Adrenal gland (tissue), 12 donors: Measurements from ENCODE around the gene AASDH. TPM values are rescaled to one million over a fixed set of nuclear protein-coding genes. Genes with fewer than 3 reads are reported as not detected.
A peak's percentile ranks its signal among the peaks of the same experiment; 100 is the strongest.

Source experiments
- DNase-seq, 7 donors: peaks; one replicate each; pipeline ENCODE4 v3.0.0-alpha.2; 2019 to 2020
- H3K27ac ChIP-seq, 5 donors: fragments of 200-600 bp; sonication (generic) in 4 of 5; 1 replicate in 3 of 5; 2 replicates in 2 of 5; pipeline versions ENCODE4 v1.5.1 to v1.8.0; 2016 to 2020; ENCODE audit warnings: mild to moderate bottlenecking in 1 of 5
- H3K27me3 ChIP-seq: fragments of 200-600 bp; 2 replicates; pipeline ENCODE4 v1.8.0; 2021
- H3K36me3 ChIP-seq, 2 donors: fragments of 200-600 bp; replicated peaks in 1 of 2; 1 replicate in 1 of 2; 2 replicates in 1 of 2; pipeline versions ENCODE4 v1.5.1 to v1.8.0; 2018 to 2022
- H3K4me1 ChIP-seq, 2 donors: fragments of 200-600 bp; replicated peaks in 1 of 2; 1 replicate in 1 of 2; 2 replicates in 1 of 2; pipeline versions ENCODE4 v1.5.1 to v1.8.0; 2018 to 2021
- H3K4me3 ChIP-seq, 4 donors: fragments of 200-600 bp; sonication (generic) in 3 of 4; one replicate each; pipeline ENCODE4 v1.5.1; 2016 to 2018
- H3K9me3 ChIP-seq, 3 donors: fragments of 200-600 bp; sonication (generic) in 1 of 3; replicated peaks in 1 of 3; 1 replicate in 2 of 3; 2 replicates in 1 of 3; pipeline versions ENCODE4 v1.5.1 to v1.8.0; 2016 to 2021
- POLR2A ChIP-seq, 2 donors: fragments of 450-650 bp; IDR thresholded peaks; one replicate each; pipeline ENCODE4 v1.6.1; 2017; ENCODE audit warnings: antibody characterized with exemption in 2 of 2, mild to moderate bottlenecking in 2 of 2, moderate library complexity in 1 of 2
- WGBS, 4 donors: extraction: QIAGEN DNeasy Blood & Tissue Kit in 2 of 4; methylation state at CpG; one replicate each; pipeline versions ENCODE4 v1.1.5 to v1.1.7; 2013 to 2017; 5-methylcytosine and 5-hydroxymethylcytosine counted together
- intact Hi-C, 2 donors: fragments of 100-400 bp; cut with DNase I; formaldehyde crosslinking; loops; one replicate each; pipeline versions ENCODE4 v1.14.1 to v1.15.0; 2022 to 2023
- polyA plus RNA-seq, 3 donors: library from polyadenylated mRNA; stranded (reverse); fragments of 200-250 nt in 2 of 3; fragments of 350-450 nt in 1 of 3; fragmentation: Illumina TruSeq in 1 of 3; extraction: RNeasy Lipid Tissue Mini Kit (QIAGEN cat#74804) in 1 of 3; gene quantifications; one replicate each; pipeline ENCODE4 v1.2.3, GENCODE V29; 2013 to 2014
- total RNA-seq, 9 donors: library from RNA; depleted of rRNA in 4 of 9; stranded (reverse); fragments of >200 nt in 4 of 9; fragments of 120-200 nt in 1 of 9; fragmentation: NEBNext Ultra II Directional in 1 of 9; extraction: Animal tissue kit (Norgen Biotek cat#: 25700) in 1 of 9; gene quantifications; one replicate each; pipeline versions ENCODE4 v1.1.0 to v1.2.4, GENCODE V29; 2013 to 2023
- TF ChIP-seq, protein P1 (sequence below), 6 experiments: fragments of 450-650 bp in 4 of 6; fragments of 200-600 bp in 2 of 6; sonication (generic) in 1 of 6; IDR thresholded peaks; 1 replicate in 5 of 6; 2 replicates in 1 of 6; pipeline versions ENCODE4 v1.5.1 to v1.8.0; 2016 to 2021; ENCODE audit warnings: antibody characterized with exemption in 6 of 6, mild to moderate bottlenecking in 2 of 6, moderate library complexity in 1 of 6
- donor health status: healthy with polysubstance abuse.
- donor health status: Bipolar disorder and iron deficiency.
- donor health status: DM: yes; HTN: yes; CAD: no.
- donor health status: DM: no; HTN: no; CAD: no.
- donor health status: DM: no; HTN: no; CAD: no.
- donor health status: DM: yes; HTN: yes; CAD: no.

The AASDH gene
- total and polyA plus RNA-seq, 12 donors, result 2.5 to 22.2 (median 13.6) TPM

DNA sequence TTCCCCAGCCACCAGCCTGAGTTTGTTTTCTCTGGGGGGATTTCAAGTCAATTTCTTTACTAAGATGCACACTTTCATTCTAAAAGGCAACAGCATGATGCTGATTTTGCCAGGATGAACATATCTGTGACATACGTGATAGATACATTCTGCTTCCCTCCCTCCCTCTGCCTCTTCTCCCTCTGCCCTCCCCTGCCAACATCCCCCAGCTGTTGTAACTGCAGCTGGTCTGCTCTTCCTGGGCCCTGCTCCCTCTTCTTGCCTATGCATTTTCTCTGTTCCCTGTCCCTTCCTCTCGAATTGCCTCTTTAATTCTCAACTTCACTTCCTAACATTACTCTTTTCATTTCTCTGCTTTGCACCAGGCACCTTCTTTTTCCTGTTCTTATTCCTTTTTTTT, 83.4 kb downstream of the AASDH start:
- intact Hi-C loops, result loop anchor here (5.0 kb wide), 1 partner anchor 357 kb away; the partner anchor contains the start of gene CEP135 (in 2 of the 2)
- no peak overlapping the region for H3K4me3 ChIP-seq
- H3K4me1 ChIP-seq, result no peaks in the 10 kb centered on the region
- DNase-seq, result no peak
- H3K9me3 ChIP-seq, result no peaks in the 10 kb centered on the region
- WGBS, 4 donors, result 56 to 83% (median 70%) methylated on average over 2 of the region's 2 CpGs
- H3K36me3 ChIP-seq, result no peaks in the 10 kb centered on the region
- H3K27ac ChIP-seq, result no peak overlapping the region
- no peaks in the 10 kb centered on the region for H3K27me3 ChIP-seq
- TF ChIP-seq, protein P1, sequence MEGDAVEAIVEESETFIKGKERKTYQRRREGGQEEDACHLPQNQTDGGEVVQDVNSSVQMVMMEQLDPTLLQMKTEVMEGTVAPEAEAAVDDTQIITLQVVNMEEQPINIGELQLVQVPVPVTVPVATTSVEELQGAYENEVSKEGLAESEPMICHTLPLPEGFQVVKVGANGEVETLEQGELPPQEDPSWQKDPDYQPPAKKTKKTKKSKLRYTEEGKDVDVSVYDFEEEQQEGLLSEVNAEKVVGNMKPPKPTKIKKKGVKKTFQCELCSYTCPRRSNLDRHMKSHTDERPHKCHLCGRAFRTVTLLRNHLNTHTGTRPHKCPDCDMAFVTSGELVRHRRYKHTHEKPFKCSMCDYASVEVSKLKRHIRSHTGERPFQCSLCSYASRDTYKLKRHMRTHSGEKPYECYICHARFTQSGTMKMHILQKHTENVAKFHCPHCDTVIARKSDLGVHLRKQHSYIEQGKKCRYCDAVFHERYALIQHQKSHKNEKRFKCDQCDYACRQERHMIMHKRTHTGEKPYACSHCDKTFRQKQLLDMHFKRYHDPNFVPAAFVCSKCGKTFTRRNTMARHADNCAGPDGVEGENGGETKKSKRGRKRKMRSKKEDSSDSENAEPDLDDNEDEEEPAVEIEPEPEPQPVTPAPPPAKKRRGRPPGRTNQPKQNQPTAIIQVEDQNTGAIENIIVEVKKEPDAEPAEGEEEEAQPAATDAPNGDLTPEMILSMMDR (IDR thresholded peaks at IDR 0.05), result no peak
- TF ChIP-seq POLR2A (IDR thresholded peaks at IDR 0.05), result no peak

DNA sequence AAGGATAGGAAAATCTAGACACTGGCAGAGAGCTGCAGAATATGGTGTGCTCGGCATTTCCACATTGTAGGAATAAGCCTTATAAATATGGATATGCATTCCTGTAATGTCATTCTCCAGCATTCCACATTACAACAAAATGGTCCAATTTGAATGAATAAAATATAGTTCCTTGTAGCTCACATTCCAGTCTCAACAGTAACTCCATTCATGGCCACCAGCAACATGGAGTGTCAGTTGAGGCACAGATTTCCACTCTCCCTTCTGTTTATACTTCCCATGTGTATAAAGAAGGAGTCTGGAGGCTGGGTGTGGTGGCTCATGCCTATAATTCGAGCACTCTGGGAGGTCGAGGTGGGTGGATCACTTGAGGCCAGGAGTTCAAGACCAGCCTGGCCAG, 84.5 kb downstream of the AASDH start:
- Histone ChIP-seq H3K4me3 (no peak overlapping the region), H3K27ac (no peak overlapping the region), H3K4me1 (no peaks in the 10 kb centered on the region), H3K36me3 (no peaks in the 10 kb centered on the region), H3K9me3 (no peaks in the 10 kb centered on the region), H3K27me3 (no peaks in the 10 kb centered on the region)
- TF ChIP-seq, protein P1 (IDR thresholded peaks at IDR 0.05), result no peak
- TF ChIP-seq POLR2A (IDR thresholded peaks at IDR 0.05), result no peak
- no peak for DNase-seq
- WGBS, 4 donors, result 39 to 93% (median 57%) methylated on average over 1 to 3 of the region's 3 CpGs
- intact Hi-C loops, result loop anchor here (5.0 kb wide), 1 partner anchor 355 kb away; the partner anchor contains the start of gene CEP135 (in 2 of the 2)

DNA sequence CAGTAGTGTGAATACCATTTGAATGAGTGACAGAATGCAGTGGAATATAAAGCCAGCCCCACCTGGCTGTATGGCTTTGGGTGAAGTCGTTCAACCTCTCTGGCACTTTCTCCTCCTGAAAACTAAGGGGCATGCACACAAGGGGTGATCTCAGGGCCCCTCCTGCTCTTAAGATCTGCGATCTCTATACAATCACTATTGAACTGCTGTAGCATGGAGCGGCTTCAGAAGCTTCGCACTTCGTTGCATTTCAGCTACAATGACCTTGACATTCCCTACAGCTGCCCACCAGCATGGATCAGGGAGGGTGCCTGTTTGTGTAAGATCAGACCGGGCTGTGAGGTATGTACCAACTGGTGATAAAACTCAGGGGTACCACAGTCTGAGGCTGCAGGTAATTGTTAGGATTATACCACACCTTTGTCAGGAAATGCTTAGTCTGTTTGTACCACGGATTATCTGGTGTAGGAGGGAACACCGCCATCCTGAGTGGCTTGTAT, 85.2 kb downstream of the AASDH start:
- no peak overlapping the region for H3K4me3 ChIP-seq
- 41 to 57% (median 48%) methylated on average over 8 of the region's 8 CpGs for WGBS, 4 donors
- no peak for DNase-seq
- intact Hi-C loops, result loop anchor here (5.0 kb wide), 1 partner anchor 355 kb away; the partner anchor contains the start of gene CEP135 (in 2 of the 2)
- no peaks in the 10 kb centered on the region for H3K9me3 ChIP-seq
- no peaks in the 10 kb centered on the region for H3K27me3 ChIP-seq
- no peak for TF ChIP-seq POLR2A (IDR thresholded peaks at IDR 0.05)
- TF ChIP-seq, protein P1 (IDR thresholded peaks at IDR 0.05), result no peak
- H3K27ac ChIP-seq, result no peak overlapping the region
- H3K4me1 ChIP-seq, result no peaks in the 10 kb centered on the region
- no peaks in the 10 kb centered on the region for H3K36me3 ChIP-seq

DNA sequence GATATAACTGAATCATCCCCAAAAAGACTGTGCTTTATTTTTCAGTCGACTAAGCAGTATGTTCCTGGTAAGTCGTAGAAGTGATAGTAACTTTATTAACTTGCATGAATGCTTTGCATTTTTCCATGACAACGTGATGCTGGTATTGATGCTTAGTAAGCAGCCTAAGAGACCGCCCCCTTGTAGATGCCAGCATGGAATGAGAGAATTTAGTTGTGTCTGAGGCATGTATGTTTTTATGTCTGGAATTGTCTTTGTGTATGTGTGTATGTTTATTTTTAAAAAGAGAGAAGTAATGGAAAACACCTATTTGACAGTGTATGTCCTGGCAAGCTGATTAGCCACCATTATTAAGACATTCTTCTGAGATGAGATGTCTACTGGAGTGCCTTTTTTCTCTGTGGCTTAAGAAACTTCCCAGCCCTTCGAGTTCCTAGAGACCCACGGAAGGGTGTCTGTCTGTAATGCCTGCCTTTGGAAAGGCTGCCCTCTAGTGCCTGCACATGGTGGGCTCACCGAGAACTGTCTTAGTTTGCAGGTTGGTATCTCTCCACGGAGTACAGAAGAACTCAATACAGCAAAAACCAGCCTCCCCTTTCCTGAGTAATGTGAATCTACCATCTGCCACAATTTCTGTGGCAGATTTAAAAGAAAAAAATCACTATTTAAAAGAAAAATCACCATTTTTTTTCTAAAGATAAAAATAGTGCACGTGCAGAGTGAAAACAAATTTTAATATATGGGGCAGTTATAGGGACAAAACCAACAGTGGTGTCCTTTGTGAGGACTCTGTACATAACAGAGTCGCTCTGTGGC, 85.9 kb downstream of the AASDH start:
- DNase-seq, result peak; percentile 73 to 94 (median 78)
- Histone ChIP-seq H3K4me3 (no peak overlapping the region), H3K9me3 (no peaks in the 10 kb centered on the region), H3K4me1 (no peaks in the 10 kb centered on the region), H3K27ac (no peak overlapping the region), H3K27me3 (no peaks in the 10 kb centered on the region), H3K36me3 (no peaks in the 10 kb centered on the region)
- no peak for TF ChIP-seq POLR2A (IDR thresholded peaks at IDR 0.05)
- TF ChIP-seq, protein P1 (IDR thresholded peaks at IDR 0.05), result peak; percentile 73 to 89 (median 82)
- WGBS, 4 donors, result 28 to 31% (median 29%) methylated on average over 10 of the region's 10 CpGs
- intact Hi-C loops, result loop anchor here (5.0 kb wide), 1 partner anchor 354 kb away; the partner anchor contains the start of gene CEP135 (in 2 of the 2)
